HepG2 (cell line): ENCODE results near the gene SNRNP200. TPM values are rescaled to one million over a fixed set of nuclear protein-coding genes. Genes with fewer than 3 reads are reported as not detected.

Source experiments
- ATAC-seq: fragments of 200-7000 bp; cut with Tn5 transposase; 3 replicates; pipeline ENCODE4 v1.9.1; 2020; ENCODE audit warnings: mild to moderate bottlenecking, moderate library complexity
- BruUV-seq: library from RNA; stranded (reverse); fragments of 400-500 nt; replicated peaks from 2 replicates; lab custom pipeline; 2021; lab: Mats Ljungman, UMichigan
- CTCF ChIA-PET: fragments of 300-600 bp; formaldehyde crosslinking; extraction: SDS; loops from one replicate; lab custom pipeline; 2021; ENCODE audit warnings: low total read pairs, inconsistent platforms, low intra/inter-chr PET ratio; lab: Yijun Ruan, JAX
- POLR2A ChIA-PET: fragments of 350-600 bp; sonication (Branson Sonifier 250); formaldehyde crosslinking; loops from one replicate; lab custom pipeline; 2020; ENCODE audit warnings: antibody characterized with exemption, inconsistent platforms; lab: Yijun Ruan, JAX
- DNase-seq: peaks from one replicate; pipeline ENCODE4 v3.0.0-alpha.2; 2015; ENCODE audit warnings: low spot score
- FAIRE-seq: peaks from 3 replicates; lab custom pipeline; 2011; peaks lifted over from hg19 to GRCh38; lab: Jason Lieb, UNC
- H2AFZ ChIP-seq: one replicate; pipeline ENCODE4 v1.6.1; 2011; ENCODE audit warnings: low read length, inconsistent platforms
- H3K27ac ChIP-seq: fragments of 300-600 bp; 3 replicates; pipeline ENCODE4 v1.8.0; 2011; ENCODE audit warnings: mixed run types, mild to moderate bottlenecking, mixed read lengths, low read length, inconsistent platforms; ENCODE audit not compliant: insufficient read depth; ENCODE audit errors: extremely low read length
- H3K27me3 ChIP-seq, 2 experiments: fragments of 200-600 bp in 1 of 2; 2 replicates in 1 of 2; 3 replicates in 1 of 2; pipeline versions ENCODE4 v1.6.0 to v1.8.0; 2011; ENCODE audit warnings: low read length in 2 of 2, mild to moderate bottlenecking in 2 of 2, moderate library complexity in 2 of 2, inconsistent platforms in 1 of 2; ENCODE audit not compliant: insufficient read depth in 2 of 2, control insufficient read depth in 1 of 2
- H3K36me3 ChIP-seq, 2 experiments: fragments of 200-600 bp in 1 of 2; replicated peaks in 1 of 2; 2 replicates in 1 of 2; 3 replicates in 1 of 2; pipeline versions ENCODE4 v1.5.1 to v1.8.0; 2011; ENCODE audit warnings: low read length in 2 of 2, inconsistent platforms in 1 of 2; ENCODE audit not compliant: insufficient read depth in 2 of 2, control insufficient read depth in 1 of 2
- H3K4me1 ChIP-seq: 2 replicates; pipeline ENCODE4 v1.5.1; 2012; ENCODE audit warnings: low read length, inconsistent platforms; ENCODE audit not compliant: insufficient read depth
- H3K4me2 ChIP-seq: 2 replicates; pipeline ENCODE4 v1.6.0; 2011; ENCODE audit warnings: low read depth, low read length, inconsistent platforms
- H3K4me3 ChIP-seq, 3 experiments: fragments of 200-600 bp in 1 of 3; sonication (generic), shearing (Covaris generic) in 1 of 3; replicated peaks in 1 of 3; 2 replicates each; pipeline ENCODE4 v1.5.1; 2011 to 2016; ENCODE audit warnings: low read length in 3 of 3, inconsistent platforms in 2 of 3, low read depth in 2 of 3, mild to moderate bottlenecking in 2 of 3, control low read depth in 1 of 3, mixed read lengths in 1 of 3; ENCODE audit not compliant: insufficient read depth in 1 of 3
- H3K79me2 ChIP-seq: one replicate; pipeline ENCODE4 v1.6.1; 2011; ENCODE audit warnings: low read length, inconsistent platforms; ENCODE audit not compliant: insufficient read depth
- H3K9ac ChIP-seq: 2 replicates; pipeline ENCODE4 v1.6.0; 2011; ENCODE audit warnings: mild to moderate bottlenecking, low read depth, low read length, inconsistent platforms; ENCODE audit not compliant: insufficient read depth
- H3K9me3 ChIP-seq: 2 replicates; pipeline ENCODE4 v1.5.1; 2012; ENCODE audit warnings: mild to moderate bottlenecking, low read length
- H4K20me1 ChIP-seq: 2 replicates; pipeline ENCODE4 v1.6.0; 2011; ENCODE audit warnings: inconsistent platforms, mild to moderate bottlenecking, low read length, moderate library complexity; ENCODE audit not compliant: insufficient read depth
- AKNA ChIP-seq: sonication (generic); formaldehyde crosslinking; IDR thresholded peaks from 2 replicates; pipeline ENCODE4 v1.4.0; 2020; ENCODE audit warnings: missing genetic modification reagents, borderline replicate concordance
- FOXP1 ChIP-seq, 2 experiments: fragments of 450-650 bp in 1 of 2; IDR thresholded peaks; 2 replicates each; pipeline ENCODE4 v1.6.1; 2017 to 2018; ENCODE audit warnings: antibody characterized with exemption in 1 of 2
- HIC2 ChIP-seq: sonication (generic); formaldehyde crosslinking; IDR thresholded peaks from 2 replicates; pipeline ENCODE4 v1.9.0; 2022; ENCODE audit warnings: low read depth, missing genetic modification reagents
- HNRNPL ChIP-seq: fragments of 200-400 bp; formaldehyde crosslinking; IDR thresholded peaks from 2 replicates; pipeline ENCODE4 v1.6.1; 2017; ENCODE audit warnings: mild to moderate bottlenecking, low read depth, low read length
- JDP2 ChIP-seq: sonication (generic); formaldehyde crosslinking; IDR thresholded peaks from 2 replicates; pipeline ENCODE4 v1.8.1; 2022; ENCODE audit warnings: missing genetic modification reagents, borderline replicate concordance
- MYC ChIP-seq: sonication (generic); formaldehyde crosslinking; IDR thresholded peaks from 2 replicates; pipeline ENCODE4 v1.9.0; 2021; ENCODE audit warnings: missing genetic modification reagents, borderline replicate concordance
- NFAT5 ChIP-seq: sonication (generic); formaldehyde crosslinking; IDR thresholded peaks from 2 replicates; pipeline ENCODE4 v1.4.0; 2020; ENCODE audit warnings: missing genetic modification reagents
- RFX5 ChIP-seq: IDR thresholded peaks from 2 replicates; pipeline ENCODE4 v1.6.1; 2011; ENCODE audit warnings: low read depth, low read length, improper control_type of control experiment
- ZBTB14 ChIP-seq: sonication (generic); formaldehyde crosslinking; IDR thresholded peaks from 2 replicates; pipeline ENCODE4 v1.4.0; 2020; ENCODE audit warnings: missing genetic modification reagents
- ZNF33A ChIP-seq: sonication (generic); formaldehyde crosslinking; IDR thresholded peaks from 2 replicates; pipeline ENCODE4 v1.5.1; 2020; ENCODE audit warnings: missing genetic modification reagents, mild to moderate bottlenecking, moderate library complexity, borderline replicate concordance
- ZNF883 ChIP-seq: sonication (generic); formaldehyde crosslinking; IDR thresholded peaks from 2 replicates; pipeline ENCODE4 v1.5.1; 2020; ENCODE audit warnings: mild to moderate bottlenecking, missing genetic modification reagents; ENCODE audit errors: not compliant biosample characterization
- WGBS: methylation state at CpG from one replicate; pipeline ENCODE4 v1.1.6; 2017; ENCODE audit warnings: low lambda C conversion rate; 5-methylcytosine and 5-hydroxymethylcytosine counted together
- in situ Hi-C: cut with HindIII; loops from 2 replicates; pipeline ENCODE4 v1.10.0; 2017; ENCODE audit warnings: low pct_unique_long_range_greater_than_20kb; ENCODE audit not compliant: extremely low pct_ligation_motif_present
- intact Hi-C: fragments of 100-400 bp; cut with micrococcal nuclease; formaldehyde crosslinking; loops from one replicate; pipeline ENCODE4 v1.10.0; 2022; ENCODE audit not compliant: unreplicated experiment
- polyA plus RNA-seq, 8 experiments: library from polyadenylated mRNA; depleted of rRNA in 3 of 8; stranded (reverse) in 7 of 8; unstranded in 1 of 8; fragments of >200 nt; fragmentation: Illumina TruSeq in 4 of 8; extraction: Trizol in 4 of 8; gene quantifications; 2 replicates each; pipeline versions ENCODE4 v1.2.1 to v1.2.3, GENCODE V29; 2011 to 2016; ENCODE audit warnings: low read depth in 4 of 8, missing spikeins in 1 of 8, mixed read lengths in 1 of 8; ENCODE audit not compliant: insufficient read depth in 1 of 8
- total RNA-seq, 5 experiments: library from RNA; depleted of rRNA; stranded (reverse); fragments of >200 nt; fragmentation: Illumina TruSeq; extraction: Trizol; gene quantifications; 2 replicates each; pipeline ENCODE4 v1.2.3, GENCODE V29; 2016; ENCODE audit warnings: low read depth in 1 of 5

SNRNP200 gene
- total and polyA plus RNA-seq, 2 of the 13 experiments (the other 11 are each of a cell fraction or from before 2014, with no cell fraction given) = 99.0 to 232 TPM

DNA sequence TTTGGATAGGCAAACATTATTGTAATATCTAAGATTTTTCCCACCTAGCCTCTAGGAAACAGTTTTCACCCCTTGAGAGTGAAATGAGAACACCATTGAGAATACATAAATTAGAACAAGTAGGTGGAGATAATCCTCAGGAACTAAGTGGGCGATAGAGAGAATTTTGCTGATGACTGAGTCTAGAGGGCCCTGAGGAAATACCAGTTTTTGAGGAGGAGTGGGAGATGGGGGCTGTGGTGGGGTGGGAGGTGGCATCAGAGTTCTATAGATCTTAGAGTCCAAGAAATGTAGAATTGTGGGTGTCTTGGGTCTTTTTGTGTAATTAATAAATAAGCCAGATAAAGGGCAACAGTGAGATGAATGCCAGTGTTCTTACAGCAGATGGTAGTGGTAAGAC, 42.0 kb upstream of the SNRNP200 start:
- BruUV-seq = no TSS peak
- FAIRE-seq (no peak), ATAC-seq (no peak), DNase-seq (no peak)
- Histone ChIP-seq H3K9ac (no peak overlapping the region), H3K27ac (no peak overlapping the region), H3K4me3 (no peak overlapping the region), H3K4me2 (no peak overlapping the region), H3K9me3 (no peaks in the 10 kb centered on the region), H3K4me1 (peaks cover 2% of the 10 kb centered on the region; the same call in 1 of the 2 replicates), H3K27me3 (no peaks in the 10 kb centered on the region), H3K79me2 (no peaks in the 10 kb centered on the region), H3K36me3 (peaks cover 41 to 89% of the 10 kb centered on the region in 2 experiments), H4K20me1 (no peaks in the 10 kb centered on the region), H2AFZ (no peak overlapping the region)
- 100% methylated on average over 1 of the region's 1 CpG for WGBS
- in situ Hi-C loops = no loop called here
- intact Hi-C loops = no loop called here
- CTCF ChIA-PET = no interaction called here
- POLR2A ChIA-PET = no interaction called here
- no peak for TF ChIP-seq HIC2 (CRISPR knock-in tag)
- TF ChIP-seq ZNF33A (CRISPR knock-in tag) = no peak
- TF ChIP-seq JDP2 = no peak
- no peak for TF ChIP-seq ZBTB14 (CRISPR knock-in tag)
- TF ChIP-seq ZNF883 = no peak
- no peak for TF ChIP-seq RFX5
- no peak for TF ChIP-seq MYC (CRISPR knock-in tag)
- no peak for TF ChIP-seq AKNA (CRISPR knock-in tag)
- no peak for TF ChIP-seq NFAT5 (CRISPR knock-in tag)
- no peak for TF ChIP-seq FOXP1 (IDR thresholded peaks at IDR 0.05)
- TF ChIP-seq FOXP1 (CRISPR knock-in tag; IDR thresholded peaks at IDR 0.05) = no peak
- TF ChIP-seq HNRNPL = no peak
